Lower leg skin (tissue), 3 donors: ENCODE data around the gene TPD52L3.

Experiments used
- CTCF ChIP-seq, 3 donors: fragments of 450-650 bp; IDR thresholded peaks; one replicate each; pipeline ENCODE4 v1.5.1; 2016; ENCODE audit warnings: antibody characterized with exemption in 3 of 3, mild to moderate bottlenecking in 3 of 3, moderate library complexity in 2 of 3
- POLR2A ChIP-seq, 2 donors: fragments of 450-650 bp; IDR thresholded peaks; one replicate each; pipeline ENCODE4 v1.6.1; 2016 to 2017; ENCODE audit warnings: antibody characterized with exemption in 2 of 2, mild to moderate bottlenecking in 1 of 2, moderate library complexity in 1 of 2

GRCh38 chr9:6355728-6356127 lies 27.6 kb downstream of the TPD52L3 start:
- no peak for TF ChIP-seq CTCF (IDR thresholded peaks at IDR 0.05)
- TF ChIP-seq POLR2A (IDR thresholded peaks at IDR 0.05), result no peak
